ENCODE results near the gene DGKH. TPM values are rescaled to one million over a fixed set of nuclear protein-coding genes. Genes with fewer than 3 reads are reported as not detected.
A peak's percentile ranks its signal among the peaks of the same experiment; 100 is the strongest.

Gene DGKH
- total RNA-seq, 1 donor from 2014 or later, result 14.5 TPM

DNA sequence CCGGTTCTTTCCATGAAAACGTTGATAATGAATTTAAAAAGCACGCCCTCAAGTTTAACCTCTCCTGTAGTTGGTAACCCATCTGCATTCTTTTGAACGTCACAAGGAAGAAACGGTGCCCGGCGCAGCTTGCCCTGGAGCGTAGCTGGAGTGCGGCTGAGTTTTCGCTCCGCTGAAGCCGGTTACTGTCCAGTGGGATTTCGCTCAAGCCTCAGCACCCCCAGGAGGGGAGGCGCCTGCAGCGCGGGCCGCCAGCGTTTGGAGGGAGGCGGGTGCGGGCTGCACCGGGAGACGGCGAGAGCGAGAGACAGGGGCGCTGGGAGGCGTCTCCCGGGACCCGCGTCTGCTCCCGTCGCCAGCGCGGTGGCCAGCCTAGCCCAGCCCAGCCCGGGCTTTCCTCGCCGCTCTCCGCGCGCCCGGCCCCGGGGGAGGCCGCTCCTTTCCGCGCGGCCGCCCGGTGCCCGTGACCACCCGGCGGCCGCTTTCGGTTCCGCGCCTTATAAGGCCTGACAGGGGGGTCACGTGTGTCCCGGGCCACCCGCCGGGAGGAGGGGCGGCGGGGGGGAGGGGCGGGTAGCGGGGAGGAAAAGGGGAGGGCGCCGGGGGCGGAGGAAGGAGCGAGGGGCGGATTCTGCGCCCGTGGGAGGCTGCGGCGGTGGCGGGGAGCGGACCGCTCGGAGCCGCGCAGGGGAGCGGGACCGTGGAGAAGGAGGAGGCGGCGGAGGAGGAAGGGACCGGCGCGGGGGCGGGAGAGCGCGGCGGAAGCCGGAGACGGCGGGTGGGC, 8.3 kb upstream of the DGKH start:
- Mint-ChIP-seq H3K27ac (ENCODE audit: unreplicated experiment) (peak overlapping the region; percentile 94), H3K36me3 (ENCODE audit: unreplicated experiment) (no peaks in the 10 kb centered on the region), H3K4me1 (ENCODE audit: unreplicated experiment) (peaks cover 23% of the 10 kb centered on the region), H3K4me3 (ENCODE audit: unreplicated experiment) (peak overlapping the region; percentile 91), H3K27me3 (ENCODE audit: unreplicated experiment) (no peaks in the 10 kb centered on the region), H3K9me3 (ENCODE audit: unreplicated experiment) (peaks cover 10% of the 10 kb centered on the region)
- peak; percentile 96 for DNase-seq (ENCODE audit: extremely low spot score, unreplicated experiment)
- no peak for TF ChIP-seq CTCF (IDR thresholded peaks at IDR 0.05)

DNA sequence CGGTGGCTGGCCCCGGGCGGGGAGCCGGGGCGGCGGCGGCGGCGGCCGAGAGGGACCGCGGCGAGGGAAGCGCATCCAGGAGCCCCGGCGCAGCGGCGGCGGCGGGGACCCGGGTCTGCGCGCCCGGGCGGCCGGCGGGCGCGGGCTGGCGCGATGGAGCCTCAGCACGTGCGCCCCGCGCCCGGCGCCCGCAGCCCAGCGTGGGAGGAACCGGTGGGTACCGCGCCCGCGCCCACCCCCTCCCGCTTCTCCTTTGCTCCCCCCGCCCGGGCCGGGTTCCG, 7.8 kb upstream of the DGKH start:
- no peak for DNase-seq (ENCODE audit: extremely low spot score, unreplicated experiment)
- peaks cover 7% of the 10 kb centered on the region for H3K9me3 Mint-ChIP-seq (ENCODE audit: unreplicated experiment)
- H3K27ac Mint-ChIP-seq (ENCODE audit: unreplicated experiment), result no peak overlapping the region
- no peaks in the 10 kb centered on the region for H3K36me3 Mint-ChIP-seq (ENCODE audit: unreplicated experiment)
- peaks cover 24% of the 10 kb centered on the region for H3K4me1 Mint-ChIP-seq (ENCODE audit: unreplicated experiment)
- no peak for TF ChIP-seq CTCF (IDR thresholded peaks at IDR 0.05)
- H3K27me3 Mint-ChIP-seq (ENCODE audit: unreplicated experiment), result no peaks in the 10 kb centered on the region
- peak overlapping the region; percentile 92 for H3K4me3 Mint-ChIP-seq (ENCODE audit: unreplicated experiment)

- DNase-seq (ENCODE audit: extremely low spot score, unreplicated experiment), result no peak
- TF ChIP-seq CTCF (IDR thresholded peaks at IDR 0.05), result no peak
- H3K36me3 Mint-ChIP-seq (ENCODE audit: unreplicated experiment), result no peaks in the 10 kb centered on the region
- H3K27me3 Mint-ChIP-seq (ENCODE audit: unreplicated experiment), result no peaks in the 10 kb centered on the region
- peaks cover 27% of the 10 kb centered on the region for H3K4me1 Mint-ChIP-seq (ENCODE audit: unreplicated experiment)
- H3K9me3 Mint-ChIP-seq (ENCODE audit: unreplicated experiment), result peaks cover 2% of the 10 kb centered on the region
- H3K4me3 Mint-ChIP-seq (ENCODE audit: unreplicated experiment), result peak overlapping the region; percentile 92
- peak overlapping the region; percentile 86 for H3K27ac Mint-ChIP-seq (ENCODE audit: unreplicated experiment)
These were observed 7.3 kb upstream of the DGKH start for GRCh38 chr13:42041011-42041683.

DNA sequence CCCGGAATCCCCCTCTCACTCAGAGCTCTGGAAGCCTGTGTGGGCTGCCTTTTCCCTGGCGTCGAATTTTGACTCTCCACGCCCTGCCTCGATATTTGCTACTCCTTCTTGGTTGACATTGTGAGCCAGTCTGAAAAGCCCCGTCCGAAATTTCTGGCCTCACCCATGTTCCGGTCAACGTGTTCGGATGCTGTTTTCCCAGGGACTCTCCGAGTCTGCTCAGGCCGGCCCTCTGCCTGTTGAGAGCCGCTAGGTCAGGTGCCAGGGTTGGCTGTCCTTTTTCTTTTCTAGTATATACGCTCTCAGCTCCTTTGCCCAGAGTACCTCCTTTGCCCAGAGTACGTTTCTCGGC, 6.8 kb upstream of the DGKH start:
- H3K9me3 Mint-ChIP-seq (ENCODE audit: unreplicated experiment), result no peaks in the 10 kb centered on the region
- no peak for DNase-seq (ENCODE audit: extremely low spot score, unreplicated experiment)
- no peaks in the 10 kb centered on the region for H3K36me3 Mint-ChIP-seq (ENCODE audit: unreplicated experiment)
- peak; percentile 64 for TF ChIP-seq CTCF (IDR thresholded peaks at IDR 0.05)
- no peaks in the 10 kb centered on the region for H3K27me3 Mint-ChIP-seq (ENCODE audit: unreplicated experiment)
- peaks cover 29% of the 10 kb centered on the region for H3K4me1 Mint-ChIP-seq (ENCODE audit: unreplicated experiment)
- peak overlapping the region; percentile 92 for H3K4me3 Mint-ChIP-seq (ENCODE audit: unreplicated experiment)
- peak overlapping the region; percentile 86 for H3K27ac Mint-ChIP-seq (ENCODE audit: unreplicated experiment)

- peaks cover 33% of the 10 kb centered on the region for H3K4me1 Mint-ChIP-seq (ENCODE audit: unreplicated experiment)
- H3K4me3 Mint-ChIP-seq (ENCODE audit: unreplicated experiment), result no peak overlapping the region
- H3K9me3 Mint-ChIP-seq (ENCODE audit: unreplicated experiment), result no peaks in the 10 kb centered on the region
- H3K36me3 Mint-ChIP-seq (ENCODE audit: unreplicated experiment), result no peaks in the 10 kb centered on the region
- DNase-seq (ENCODE audit: extremely low spot score, unreplicated experiment), result no peak
- H3K27me3 Mint-ChIP-seq (ENCODE audit: unreplicated experiment), result no peaks in the 10 kb centered on the region
- TF ChIP-seq CTCF (IDR thresholded peaks at IDR 0.05), result no peak
- no peak overlapping the region for H3K27ac Mint-ChIP-seq (ENCODE audit: unreplicated experiment)
These were observed 4.8 kb upstream of the DGKH start for GRCh38 chr13:42043676-42044075.
